Breast epithelium (tissue), 4 donors: ENCODE data around the gene SNAPIN. TPM values are rescaled to one million over a fixed set of nuclear protein-coding genes. Genes with fewer than 3 reads are reported as not detected.

Source experiments
- DNase-seq, 2 donors: peaks; one replicate each; pipeline ENCODE4 v3.0.0-alpha.2; 2019; ENCODE audit warnings: low spot score in 2 of 2
- H3K27ac ChIP-seq, 2 donors: fragments of 200-600 bp; sonication (generic) in 1 of 2; one replicate each; pipeline ENCODE4 v1.5.1; 2016 to 2019; ENCODE audit warnings: mild to moderate bottlenecking in 1 of 2
- H3K27me3 ChIP-seq, 2 donors: fragments of 200-600 bp; sonication (generic) in 1 of 2; one replicate each; pipeline versions ENCODE4 v1.5.1 to v1.6.0; 2017 to 2019; ENCODE audit warnings: control low read depth in 1 of 2, mild to moderate bottlenecking in 1 of 2
- H3K36me3 ChIP-seq: fragments of 200-600 bp; one replicate; pipeline ENCODE4 v1.5.1; 2019
- H3K4me1 ChIP-seq, 2 donors: fragments of 200-600 bp; sonication (generic); one replicate each; pipeline ENCODE4 v1.5.1; 2016 to 2019; ENCODE audit warnings: control low read depth in 1 of 2
- H3K4me3 ChIP-seq, 3 donors: fragments of 200-600 bp; sonication (generic); 1 replicate in 2 of 3; 2 replicates in 1 of 3; pipeline ENCODE4 v1.5.1; 2016 to 2019; ENCODE audit warnings: mild to moderate bottlenecking in 3 of 3, moderate library complexity in 2 of 3
- H3K9me3 ChIP-seq, 2 donors: fragments of 200-600 bp; sonication (generic) in 1 of 2; one replicate each; pipeline ENCODE4 v1.5.1; 2016 to 2019; ENCODE audit warnings: control low read depth in 1 of 2
- POLR2A ChIP-seq: fragments of 450-650 bp; IDR thresholded peaks from one replicate; pipeline ENCODE4 v1.6.1; 2016; ENCODE audit warnings: antibody characterized with exemption, mild to moderate bottlenecking, moderate library complexity
- POLR2AphosphoS5 ChIP-seq, 3 donors: sonication (generic); formaldehyde crosslinking; IDR thresholded peaks; one replicate each; pipeline ENCODE4 v1.6.1; 2017; ENCODE audit warnings: antibody characterized with exemption in 3 of 3
- intact Hi-C: fragments of 100-400 bp; cut with DNase I; formaldehyde crosslinking; loops from one replicate; pipeline ENCODE4 v1.15.1; 2023; ENCODE audit warnings: low total_unique reads
- total RNA-seq, 3 donors: library from RNA; depleted of rRNA; stranded (reverse); fragments of >200 nt; gene quantifications; one replicate each; pipeline ENCODE4 v1.1.0, GENCODE V29; 2016
- TF ChIP-seq, protein P1 (sequence below), 3 donors: fragments of 450-650 bp; IDR thresholded peaks; one replicate each; pipeline ENCODE4 v1.5.1; 2016 to 2017; ENCODE audit warnings: antibody characterized with exemption in 3 of 3, mild to moderate bottlenecking in 3 of 3, moderate library complexity in 3 of 3

SNAPIN gene
- total RNA-seq, 3 donors from 2014 or later = 43.3 to 70.7 (median 54.2) TPM

DNA sequence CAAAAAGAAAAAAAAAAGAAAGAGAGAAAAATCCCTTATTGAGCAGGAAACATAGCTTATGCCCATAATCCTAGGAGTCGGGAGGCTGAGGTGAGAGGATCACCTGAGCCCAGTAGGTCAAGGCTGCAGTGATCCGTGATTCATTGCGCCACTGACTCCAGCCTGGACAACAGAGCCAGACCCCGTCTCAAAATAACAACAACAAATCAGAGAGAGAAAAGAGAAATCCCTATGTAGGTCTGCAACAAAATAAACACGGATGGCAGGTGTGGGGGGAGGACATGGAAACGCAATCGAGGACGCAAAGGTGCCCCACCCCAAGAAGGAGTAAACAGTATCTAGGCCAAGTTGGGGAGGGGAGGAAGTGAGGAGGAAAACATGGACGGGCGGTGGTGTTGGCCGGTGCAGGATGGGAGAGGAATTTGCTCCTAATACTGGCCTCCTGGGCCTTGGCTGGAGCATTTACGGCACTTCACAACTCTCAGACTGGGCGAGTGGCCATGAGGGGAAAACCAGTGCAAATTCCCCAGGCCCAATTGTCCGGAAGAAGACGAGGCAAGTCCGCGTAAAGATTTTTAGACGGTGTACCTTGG, 25.2 kb upstream of the SNAPIN start:
- TF ChIP-seq, protein P1, sequence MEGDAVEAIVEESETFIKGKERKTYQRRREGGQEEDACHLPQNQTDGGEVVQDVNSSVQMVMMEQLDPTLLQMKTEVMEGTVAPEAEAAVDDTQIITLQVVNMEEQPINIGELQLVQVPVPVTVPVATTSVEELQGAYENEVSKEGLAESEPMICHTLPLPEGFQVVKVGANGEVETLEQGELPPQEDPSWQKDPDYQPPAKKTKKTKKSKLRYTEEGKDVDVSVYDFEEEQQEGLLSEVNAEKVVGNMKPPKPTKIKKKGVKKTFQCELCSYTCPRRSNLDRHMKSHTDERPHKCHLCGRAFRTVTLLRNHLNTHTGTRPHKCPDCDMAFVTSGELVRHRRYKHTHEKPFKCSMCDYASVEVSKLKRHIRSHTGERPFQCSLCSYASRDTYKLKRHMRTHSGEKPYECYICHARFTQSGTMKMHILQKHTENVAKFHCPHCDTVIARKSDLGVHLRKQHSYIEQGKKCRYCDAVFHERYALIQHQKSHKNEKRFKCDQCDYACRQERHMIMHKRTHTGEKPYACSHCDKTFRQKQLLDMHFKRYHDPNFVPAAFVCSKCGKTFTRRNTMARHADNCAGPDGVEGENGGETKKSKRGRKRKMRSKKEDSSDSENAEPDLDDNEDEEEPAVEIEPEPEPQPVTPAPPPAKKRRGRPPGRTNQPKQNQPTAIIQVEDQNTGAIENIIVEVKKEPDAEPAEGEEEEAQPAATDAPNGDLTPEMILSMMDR (IDR thresholded peaks at IDR 0.05) = peak in 1 of 3 donors; percentile 5
- no peak for TF ChIP-seq POLR2A
- no peak for TF ChIP-seq POLR2AphosphoS5 (IDR thresholded peaks at IDR 0.05)
- no peak for DNase-seq
- intact Hi-C loops = no loop called here
- Histone ChIP-seq H3K27me3 (no peaks in the 10 kb centered on the region), H3K36me3 (no peaks in the 10 kb centered on the region), H3K27ac (peak overlapping the region; percentile 99 to 100), H3K9me3 (no peaks in the 10 kb centered on the region), H3K4me1 (no peaks in the 10 kb centered on the region), H3K4me3 (peak overlapping the region; percentile 74 to 86 (median 82))

DNA sequence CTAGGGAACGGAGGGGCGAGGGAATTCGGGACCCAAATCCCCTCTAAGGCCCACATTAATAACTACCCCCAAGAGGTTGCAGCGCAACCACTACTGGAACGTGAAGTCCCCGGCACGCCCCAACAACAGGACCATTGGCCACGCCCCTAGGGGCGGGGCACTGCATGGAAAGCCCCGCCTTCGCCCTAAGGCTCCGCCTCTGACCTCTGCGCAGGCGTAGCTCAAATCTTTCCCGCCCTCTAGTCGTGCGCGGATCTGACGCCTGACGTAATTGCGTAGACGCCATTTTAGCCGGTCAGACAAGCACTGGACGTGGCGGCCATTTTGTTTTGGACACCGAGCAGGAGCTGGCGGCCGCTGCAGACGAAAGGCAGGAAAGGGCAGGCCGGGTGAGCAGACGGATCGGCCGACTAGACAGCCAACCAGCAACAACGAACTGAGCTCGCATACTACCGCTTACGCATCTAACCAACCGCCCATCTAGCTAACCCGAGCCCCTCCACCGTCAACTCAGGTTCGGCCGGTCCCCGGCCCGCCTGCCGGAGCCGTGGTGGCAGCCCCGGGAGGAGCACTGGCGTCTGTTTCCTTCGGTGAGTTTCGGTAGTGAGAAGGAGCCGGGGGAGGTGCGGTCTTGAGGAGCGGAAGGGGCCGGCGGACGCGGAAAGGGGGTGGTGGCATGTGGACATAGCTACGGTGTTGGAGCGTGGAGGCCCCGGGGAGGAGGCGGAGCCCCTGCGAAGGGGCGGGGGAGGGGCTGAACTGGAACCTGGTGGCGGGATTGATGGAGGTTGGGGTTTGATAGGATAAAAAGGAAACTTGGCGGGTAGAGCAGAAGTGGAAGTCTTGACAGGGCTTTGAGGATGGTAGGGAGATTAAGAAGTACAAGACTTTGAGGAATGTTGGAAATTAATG, 24.5 kb upstream of the SNAPIN start, which contains the start of gene CHTOP:
TSS of gene CHTOP (plus strand) at position 313 of the 912 bp plus-strand sequence. CDS start 2,523 bp downstream, outside the sequence.
- Histone ChIP-seq H3K4me1 (no peaks in the 10 kb centered on the region), H3K36me3 (no peaks in the 10 kb centered on the region), H3K27me3 (no peaks in the 10 kb centered on the region), H3K27ac (peak within 1 kb of the TSS; percentile 99 to 100), H3K9me3 (no peaks in the 10 kb centered on the region), H3K4me3 (peak within 1 kb of the TSS; percentile 74 to 86 (median 82))
- DNase-seq = peak; percentile 98
- intact Hi-C loops = no loop called here
- peak; percentile 50 for TF ChIP-seq POLR2A
- peak; percentile 89 to 97 (median 95) for TF ChIP-seq POLR2AphosphoS5 (IDR thresholded peaks at IDR 0.05)
- TF ChIP-seq, protein P1 (IDR thresholded peaks at IDR 0.05) = peak; percentile 35 to 53 (median 47)

DNA sequence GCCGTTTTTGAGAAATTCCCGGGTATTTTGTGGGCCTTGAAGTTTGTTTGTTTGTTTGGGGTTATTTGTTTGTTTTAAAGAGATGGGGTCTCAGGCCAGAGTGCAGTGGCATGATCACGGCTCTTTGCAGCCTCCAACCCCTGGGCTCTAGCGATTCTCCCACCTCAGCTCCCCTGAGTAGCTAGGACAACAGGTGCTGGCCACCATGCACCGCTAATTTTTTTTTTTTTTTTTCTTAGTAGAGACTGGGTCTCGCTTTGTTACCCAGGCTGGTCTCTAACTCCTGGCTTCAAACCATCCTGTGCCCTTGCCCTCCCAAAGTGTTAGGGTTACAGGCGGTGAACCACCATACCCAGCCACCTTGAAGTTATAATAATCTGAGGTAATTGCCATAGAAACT, 22.6 kb upstream of the SNAPIN start:
- H3K4me3 ChIP-seq = peak overlapping the region in 2 of 3 donors; percentile 82 to 86
- no peaks in the 10 kb centered on the region for H3K36me3 ChIP-seq
- TF ChIP-seq POLR2AphosphoS5 (IDR thresholded peaks at IDR 0.05) (no peak), POLR2A (no peak)
- no peaks in the 10 kb centered on the region for H3K4me1 ChIP-seq
- DNase-seq = no peak
- no peaks in the 10 kb centered on the region for H3K27me3 ChIP-seq
- H3K27ac ChIP-seq = peak overlapping the region; percentile 27 to 100
- intact Hi-C loops = no loop called here
- no peaks in the 10 kb centered on the region for H3K9me3 ChIP-seq

DNA sequence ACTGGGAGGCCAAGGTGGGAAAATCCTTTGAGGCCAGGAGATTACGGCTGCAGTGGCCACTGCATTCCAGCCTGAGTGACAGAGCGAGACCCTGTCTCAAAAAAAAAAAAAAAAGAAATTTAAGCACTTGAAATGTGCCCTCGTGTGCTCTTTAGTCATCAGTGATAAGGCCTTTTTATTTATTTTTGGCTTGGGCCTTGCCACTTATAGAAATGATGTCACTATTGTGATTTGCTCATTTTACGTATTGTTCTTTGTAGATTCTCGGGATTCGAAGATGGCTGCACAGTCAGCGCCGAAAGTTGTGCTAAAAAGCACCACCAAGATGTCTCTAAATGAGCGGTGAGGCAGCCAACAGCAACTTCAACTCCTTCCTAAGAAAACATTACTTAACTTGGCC, 22.2 kb upstream of the SNAPIN start:
- Histone ChIP-seq H3K27me3 (no peaks in the 10 kb centered on the region), H3K36me3 (no peaks in the 10 kb centered on the region), H3K4me1 (no peaks in the 10 kb centered on the region), H3K9me3 (no peaks in the 10 kb centered on the region), H3K4me3 (no peak overlapping the region), H3K27ac (no peak overlapping the region)
- intact Hi-C loops = no loop called here
- no peak for DNase-seq
- TF ChIP-seq POLR2A (no peak), POLR2AphosphoS5 (IDR thresholded peaks at IDR 0.05) (no peak)
- TF ChIP-seq, protein P1 (IDR thresholded peaks at IDR 0.05) = no peak

DNA sequence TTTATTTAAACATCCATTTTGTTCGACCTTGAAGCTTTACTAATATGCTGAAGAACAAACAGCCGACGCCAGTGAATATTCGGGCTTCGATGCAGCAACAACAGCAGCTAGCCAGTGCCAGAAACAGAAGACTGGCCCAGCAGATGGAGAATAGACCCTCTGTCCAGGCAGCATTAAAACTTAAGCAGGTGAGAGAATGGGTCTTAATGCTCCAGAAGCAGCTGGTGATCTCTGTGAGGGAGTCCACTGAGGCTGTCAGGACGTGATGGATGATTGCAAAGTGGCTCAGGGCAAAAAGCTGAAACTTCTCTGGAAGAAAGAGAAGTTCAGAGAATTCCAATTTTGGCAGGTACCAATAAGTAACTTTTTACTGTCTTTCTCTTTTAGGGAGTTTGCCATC, 20.2 kb upstream of the SNAPIN start:
- H3K36me3 ChIP-seq = no peaks in the 10 kb centered on the region
- intact Hi-C loops = no loop called here
- no peaks in the 10 kb centered on the region for H3K27me3 ChIP-seq
- no peak overlapping the region for H3K27ac ChIP-seq
- no peak for DNase-seq
- TF ChIP-seq, protein P1 (IDR thresholded peaks at IDR 0.05) = no peak
- TF ChIP-seq POLR2A = no peak
- no peak for TF ChIP-seq POLR2AphosphoS5 (IDR thresholded peaks at IDR 0.05)
- no peaks in the 10 kb centered on the region for H3K4me1 ChIP-seq
- no peaks in the 10 kb centered on the region for H3K9me3 ChIP-seq
- H3K4me3 ChIP-seq = no peak overlapping the region
